Mucosa of descending colon (tissue), 3 donors: ENCODE results near the gene ARID3C. TPM values are rescaled to one million over a fixed set of nuclear protein-coding genes. Genes with fewer than 3 reads are reported as not detected.
A peak's percentile ranks its signal among the peaks of the same experiment; 100 is the strongest.

Source experiments
- ATAC-seq: fragments of 200-7000 bp; cut with Tn5 transposase; one replicate; pipeline ENCODE4 v1.9.1; 2020; ENCODE audit warnings: mild to moderate bottlenecking, moderate library complexity
- DNase-seq, 3 donors: peaks; one replicate each; pipeline ENCODE4 v3.0.0-alpha.2; 2020
- H3K36me3 ChIP-seq: fragments of 200-600 bp; one replicate; pipeline ENCODE4 v1.8.0; 2021; ENCODE audit warnings: low read depth, mild to moderate bottlenecking
- H3K4me1 ChIP-seq: fragments of 200-600 bp; one replicate; pipeline ENCODE4 v1.8.0; 2021; ENCODE audit warnings: low read depth, mild to moderate bottlenecking
- H3K4me3 ChIP-seq: fragments of 200-600 bp; one replicate; pipeline ENCODE4 v1.8.0; 2021; ENCODE audit warnings: mild to moderate bottlenecking
- H3K9me3 ChIP-seq: fragments of 200-600 bp; one replicate; pipeline ENCODE4 v1.8.0; 2021; ENCODE audit warnings: mild to moderate bottlenecking
- CTCF ChIP-seq: fragments of 200-600 bp; IDR thresholded peaks from one replicate; pipeline ENCODE4 v1.8.0; 2022; ENCODE audit warnings: antibody characterized with exemption, mild to moderate bottlenecking
- intact Hi-C, 2 donors: fragments of 100-400 bp; cut with DNase I in 1 of 2; cut with micrococcal nuclease in 1 of 2; formaldehyde crosslinking; loops; one replicate each; pipeline versions ENCODE4 v1.11.0 to v1.11.1; 2022; cut with DNase I, micrococcal nuclease
- total RNA-seq, 3 donors: library from RNA; stranded (reverse); fragmentation: NEBNext Ultra II Directional in 2 of 3; extraction: Animal tissue kit (Norgen Biotek cat#: 25700) in 2 of 3; gene quantifications; one replicate each; pipeline versions ENCODE4 v1.2.1 to v1.2.4, GENCODE V29; 2021 to 2023
- donor health status: DM: no; HTN: no; CAD: no; lungs with moderate emphysema.
- donor health status: DM: no; HTN: no; CAD: no.
- donor health status: DM: no; HTN: yes; CAD: no.

The ARID3C gene
- total RNA-seq, 3 donors from 2014 or later = not detected

GRCh38 chr9:34611251-34611810 is 17.5 kb downstream of the ARID3C start:
- peaks cover 4% of the 10 kb centered on the region for H3K4me1 ChIP-seq
- intact Hi-C loops = no loop called here
- TF ChIP-seq CTCF = no peak
- no peaks in the 10 kb centered on the region for H3K36me3 ChIP-seq
- peak overlapping the region; percentile 48 for H3K4me3 ChIP-seq
- peak in 1 of 3 donors; percentile 42 for DNase-seq
- no peaks in the 10 kb centered on the region for H3K9me3 ChIP-seq
- ATAC-seq = peak; percentile 37

GRCh38 chr9:34610434-34611206 is 18.2 kb downstream of the ARID3C start:
- no peak for ATAC-seq
- DNase-seq = peak in 1 of 3 donors; percentile 62
- Histone ChIP-seq H3K4me3 (no peak overlapping the region), H3K9me3 (no peaks in the 10 kb centered on the region), H3K36me3 (no peaks in the 10 kb centered on the region), H3K4me1 (peaks cover 4% of the 10 kb centered on the region)
- TF ChIP-seq CTCF = no peak
- intact Hi-C loops = no loop called here

- TF ChIP-seq CTCF = no peak
- no peak for DNase-seq
Observed at GRCh38 chr9:34607331-34607730, 21.5 kb downstream of the ARID3C start.

GRCh38 chr9:34606905-34607304 is 22.0 kb downstream of the ARID3C start:
- intact Hi-C loops = no loop called here
- no peak for DNase-seq

More at GRCh38 chr9:34607331-34607730, 21.5 kb downstream of the ARID3C start:
- no peak overlapping the region for H3K4me3 ChIP-seq
- intact Hi-C loops = no loop called here
- H3K9me3 ChIP-seq = no peaks in the 10 kb centered on the region
- no peaks in the 10 kb centered on the region for H3K36me3 ChIP-seq
- no peak for ATAC-seq
- peaks cover 4% of the 10 kb centered on the region for H3K4me1 ChIP-seq

GRCh38 chr9:34606190-34606589 is 22.7 kb downstream of the ARID3C start:
- Histone ChIP-seq H3K9me3 (no peaks in the 10 kb centered on the region), H3K36me3 (no peaks in the 10 kb centered on the region), H3K4me3 (no peak overlapping the region), H3K4me1 (peaks cover 4% of the 10 kb centered on the region)
- TF ChIP-seq CTCF = no peak
- intact Hi-C loops = no loop called here
- no peak for ATAC-seq
- no peak for DNase-seq

More at GRCh38 chr9:34606905-34607304, 22.0 kb downstream of the ARID3C start:
- H3K9me3 ChIP-seq = no peaks in the 10 kb centered on the region
- no peaks in the 10 kb centered on the region for H3K36me3 ChIP-seq
- peaks cover 4% of the 10 kb centered on the region for H3K4me1 ChIP-seq
- peak; percentile 67 for ATAC-seq
- no peak overlapping the region for H3K4me3 ChIP-seq
- no peak for TF ChIP-seq CTCF
